ACC112 (cell line): ENCODE measurements around the gene PTH1R.

Experiments
- H2AFZ ChIP-seq: fragments of 200-600 bp; sonication (generic); one replicate; pipeline ENCODE4 v1.6.0; 2017; ENCODE audit warnings: antibody characterized with exemption, low read length; ENCODE audit not compliant: unreplicated experiment
- H3K27ac ChIP-seq: fragments of 200-600 bp; sonication (generic); 2 replicates; pipeline ENCODE4 v1.5.1; 2014; ENCODE audit warnings: low read depth, mild to moderate bottlenecking, antibody characterized with exemption, low read length, moderate library complexity
- H3K27me3 ChIP-seq: fragments of 200-600 bp; sonication (generic); 2 replicates; pipeline ENCODE4 v1.6.1; 2014; ENCODE audit warnings: mild to moderate bottlenecking, antibody characterized with exemption, low read length, moderate library complexity, mixed read lengths; ENCODE audit not compliant: insufficient read depth
- H3K36me3 ChIP-seq: fragments of 200-600 bp; sonication (generic); 2 replicates; pipeline ENCODE4 v1.6.1; 2016; ENCODE audit warnings: mild to moderate bottlenecking, antibody characterized with exemption, low read length, moderate library complexity, mixed read lengths; ENCODE audit not compliant: insufficient read depth
- H3K4me1 ChIP-seq: fragments of 200-600 bp; sonication (generic); one replicate; pipeline ENCODE4 v1.6.1; 2016; ENCODE audit warnings: low read length, mixed read lengths; ENCODE audit not compliant: insufficient read depth, unreplicated experiment, control insufficient read depth
- H3K4me3 ChIP-seq: fragments of 200-600 bp; sonication (generic); 2 replicates; pipeline ENCODE4 v1.5.1; 2014; ENCODE audit warnings: mild to moderate bottlenecking, low read depth, low read length
- H3K79me2 ChIP-seq: fragments of 200-600 bp; sonication (generic); one replicate; pipeline ENCODE4 v1.6.0; 2016; ENCODE audit warnings: low read length; ENCODE audit not compliant: control insufficient read depth, unreplicated experiment, insufficient read depth

The PTH1R gene

DNA sequence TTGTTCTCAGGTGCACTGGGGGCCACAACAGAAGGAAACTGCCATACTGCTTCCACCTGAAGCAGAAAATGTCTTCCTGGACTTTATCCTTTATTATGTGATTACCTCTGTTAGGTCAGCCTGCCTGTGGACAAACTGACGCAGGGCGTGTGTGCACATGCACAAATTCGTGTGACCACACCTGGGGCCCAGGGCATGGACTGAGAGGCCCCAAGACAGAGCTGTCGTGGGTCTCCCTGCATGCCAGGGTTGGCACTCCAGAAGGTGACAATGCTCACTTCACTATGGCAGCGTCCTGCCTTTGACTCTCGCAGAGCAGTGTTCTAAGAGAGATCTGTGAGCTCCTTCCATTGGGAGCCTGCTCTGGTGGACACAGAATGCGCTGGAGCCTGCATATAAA lies 64.6 kb downstream of the PTH1R start:
- no peaks in the 10 kb centered on the region for H3K27me3 ChIP-seq
- H2AFZ ChIP-seq, result no peak overlapping the region
- H3K79me2 ChIP-seq, result peaks cover 64% of the 10 kb centered on the region
- no peak overlapping the region for H3K4me3 ChIP-seq
- no peak overlapping the region for H3K27ac ChIP-seq
- peaks cover 23% of the 10 kb centered on the region for H3K4me1 ChIP-seq
- H3K36me3 ChIP-seq, result peaks cover 14% of the 10 kb centered on the region; the same call in 1 of the 2 replicates

DNA sequence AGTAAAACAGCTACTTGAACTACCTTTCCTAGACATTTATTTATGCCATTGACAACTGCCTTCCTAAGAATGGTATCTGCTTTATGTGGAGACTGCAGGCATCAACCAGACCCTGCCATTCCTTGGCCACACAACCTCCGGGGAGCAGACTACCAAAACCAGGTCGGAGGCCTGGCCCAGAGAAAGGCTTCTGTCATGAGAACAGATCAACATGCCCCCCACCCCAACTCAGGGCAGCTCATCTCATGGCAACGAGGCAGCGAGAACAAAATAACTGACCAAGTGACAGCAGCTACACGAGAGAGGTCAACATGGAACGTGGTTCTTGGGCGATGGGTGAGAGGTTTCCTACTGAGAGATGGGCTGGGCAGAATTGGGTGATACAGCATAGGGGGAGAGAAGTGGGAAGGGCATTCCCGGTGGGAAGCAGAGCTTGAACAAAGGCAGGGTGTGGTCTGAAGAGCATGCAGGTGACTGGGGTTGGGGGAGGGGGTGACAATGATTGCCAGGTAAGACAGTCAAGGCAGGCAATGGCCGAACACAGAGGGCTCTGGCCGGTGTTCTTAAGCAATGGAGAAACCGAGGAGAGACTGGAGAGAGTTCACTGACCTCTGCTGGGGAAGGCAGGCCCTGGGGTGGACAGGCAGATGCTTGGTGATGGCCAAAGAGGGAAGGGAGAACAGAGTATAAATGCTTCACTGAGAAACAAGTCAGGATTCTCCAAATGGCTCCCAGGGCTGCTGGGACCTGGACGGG lies 65.1 kb downstream of the PTH1R start:
- Histone ChIP-seq H3K27me3 (no peaks in the 10 kb centered on the region), H2AFZ (no peak overlapping the region), H3K27ac (no peak overlapping the region), H3K79me2 (peaks cover 64% of the 10 kb centered on the region), H3K4me3 (no peak overlapping the region), H3K4me1 (peaks cover 25% of the 10 kb centered on the region), H3K36me3 (peaks cover 14% of the 10 kb centered on the region; the same call in 1 of the 2 replicates)

DNA sequence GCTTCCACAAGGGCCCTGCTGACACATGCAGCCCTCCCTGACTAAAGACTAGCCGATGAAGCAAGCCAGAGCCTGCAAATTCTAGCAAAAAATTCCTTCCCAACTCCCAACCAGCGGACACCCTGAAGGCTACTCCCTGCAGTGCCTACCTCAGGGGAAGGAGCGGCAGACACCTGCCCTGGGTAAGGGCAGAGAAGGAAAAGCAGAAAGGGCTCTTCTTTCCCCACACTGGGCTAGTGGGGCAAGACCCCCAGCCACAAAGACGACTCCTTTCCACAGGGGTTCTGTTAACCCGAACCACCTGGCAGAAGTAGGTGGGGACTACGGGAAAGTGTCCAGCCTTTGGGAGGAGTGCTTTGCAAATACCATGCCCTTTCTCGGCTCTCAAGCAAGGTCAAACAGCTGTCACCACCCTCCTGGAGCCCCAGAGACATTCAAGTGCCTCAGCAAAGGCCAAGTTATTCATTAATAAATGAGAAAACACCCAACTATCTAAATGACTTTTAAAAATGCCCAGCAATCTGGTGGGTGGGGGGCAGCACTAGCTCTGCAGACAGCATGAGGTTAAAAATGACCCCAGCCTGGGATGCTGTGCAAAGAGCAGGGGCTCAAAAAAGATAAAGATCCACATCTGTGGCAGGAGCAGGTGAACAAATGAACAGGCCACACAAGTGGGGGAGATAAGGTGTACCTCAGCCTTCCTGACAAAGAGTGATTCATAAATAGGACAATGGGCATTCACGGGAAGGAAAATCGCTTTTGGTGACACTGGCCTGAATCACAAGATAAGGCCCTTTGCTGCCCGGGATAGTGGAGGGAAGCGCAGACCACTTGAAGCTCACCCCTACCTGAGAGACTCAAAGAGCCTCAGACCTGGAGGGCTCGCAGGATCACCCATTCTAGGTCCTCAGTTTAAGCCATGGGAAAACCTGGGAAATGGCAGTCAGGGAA lies 66.0 kb downstream of the PTH1R start:
- H3K27me3 ChIP-seq, result no peaks in the 10 kb centered on the region
- peaks cover 14% of the 10 kb centered on the region; the same call in 1 of the 2 replicates for H3K36me3 ChIP-seq
- peaks cover 33% of the 10 kb centered on the region for H3K4me1 ChIP-seq
- H3K4me3 ChIP-seq, result no peak overlapping the region
- H3K79me2 ChIP-seq, result peaks cover 73% of the 10 kb centered on the region
- H2AFZ ChIP-seq, result no peak overlapping the region
- H3K27ac ChIP-seq, result no peak overlapping the region

GRCh38 chr3:46944191-46944590 lies 66.7 kb downstream of the PTH1R start:
- no peaks in the 10 kb centered on the region for H3K27me3 ChIP-seq
- H3K4me3 ChIP-seq, result no peak overlapping the region
- no peak overlapping the region for H2AFZ ChIP-seq
- peaks cover 14% of the 10 kb centered on the region; the same call in 1 of the 2 replicates for H3K36me3 ChIP-seq
- peaks cover 40% of the 10 kb centered on the region for H3K4me1 ChIP-seq
- no peak overlapping the region for H3K27ac ChIP-seq
- peaks cover 79% of the 10 kb centered on the region for H3K79me2 ChIP-seq

GRCh38 chr3:46946416-46946815 lies 68.9 kb downstream of the PTH1R start:
- Histone ChIP-seq H3K4me1 (peaks cover 50% of the 10 kb centered on the region), H3K27ac (no peak overlapping the region), H3K27me3 (no peaks in the 10 kb centered on the region), H3K4me3 (no peak overlapping the region), H3K36me3 (peaks cover 7% of the 10 kb centered on the region; the same call in 1 of the 2 replicates), H2AFZ (no peak overlapping the region), H3K79me2 (peaks cover 89% of the 10 kb centered on the region)

GRCh38 chr3:46946856-46947545 lies 69.5 kb downstream of the PTH1R start:
- Histone ChIP-seq H2AFZ (no peak overlapping the region), H3K27me3 (no peaks in the 10 kb centered on the region), H3K79me2 (peaks cover 87% of the 10 kb centered on the region), H3K4me1 (peaks cover 50% of the 10 kb centered on the region), H3K4me3 (no peak overlapping the region), H3K27ac (no peak overlapping the region), H3K36me3 (peaks cover 7% of the 10 kb centered on the region; the same call in 1 of the 2 replicates)

DNA sequence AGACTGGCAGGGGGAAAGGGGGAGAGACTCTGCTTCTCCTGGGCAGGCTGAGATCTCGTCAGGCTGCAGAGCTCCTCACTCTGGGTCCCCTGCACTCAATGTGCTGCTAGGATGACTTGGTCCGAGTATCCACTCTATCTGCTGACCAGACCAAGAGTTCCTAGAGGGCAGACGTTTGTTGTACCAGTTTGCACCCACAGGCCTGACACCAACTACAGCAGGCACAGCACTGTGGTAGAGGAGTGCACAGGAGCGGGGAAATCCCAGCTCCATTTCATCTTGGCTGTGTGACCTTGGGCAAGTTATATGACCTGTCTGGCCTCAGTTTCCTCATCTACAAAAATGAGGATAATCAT lies 70.0 kb downstream of the PTH1R start:
- H3K27ac ChIP-seq, result no peak overlapping the region

GRCh38 chr3:46947981-46948791 lies 70.7 kb downstream of the PTH1R start:
- no peaks in the 10 kb centered on the region for H3K27me3 ChIP-seq
- H3K79me2 ChIP-seq, result peaks cover 86% of the 10 kb centered on the region
- no peak overlapping the region for H2AFZ ChIP-seq
- no peak overlapping the region for H3K4me3 ChIP-seq
- H3K27ac ChIP-seq, result no peak overlapping the region
- peaks cover 7% of the 10 kb centered on the region; the same call in 1 of the 2 replicates for H3K36me3 ChIP-seq
- H3K4me1 ChIP-seq, result peaks cover 50% of the 10 kb centered on the region

More for the DNA sequence above, 70.0 kb downstream of the PTH1R start:
- Histone ChIP-seq H3K4me1 (peaks cover 50% of the 10 kb centered on the region), H3K4me3 (no peak overlapping the region), H3K36me3 (peaks cover 7% of the 10 kb centered on the region; the same call in 1 of the 2 replicates), H3K79me2 (peaks cover 87% of the 10 kb centered on the region), H3K27me3 (no peaks in the 10 kb centered on the region), H2AFZ (no peak overlapping the region)

DNA sequence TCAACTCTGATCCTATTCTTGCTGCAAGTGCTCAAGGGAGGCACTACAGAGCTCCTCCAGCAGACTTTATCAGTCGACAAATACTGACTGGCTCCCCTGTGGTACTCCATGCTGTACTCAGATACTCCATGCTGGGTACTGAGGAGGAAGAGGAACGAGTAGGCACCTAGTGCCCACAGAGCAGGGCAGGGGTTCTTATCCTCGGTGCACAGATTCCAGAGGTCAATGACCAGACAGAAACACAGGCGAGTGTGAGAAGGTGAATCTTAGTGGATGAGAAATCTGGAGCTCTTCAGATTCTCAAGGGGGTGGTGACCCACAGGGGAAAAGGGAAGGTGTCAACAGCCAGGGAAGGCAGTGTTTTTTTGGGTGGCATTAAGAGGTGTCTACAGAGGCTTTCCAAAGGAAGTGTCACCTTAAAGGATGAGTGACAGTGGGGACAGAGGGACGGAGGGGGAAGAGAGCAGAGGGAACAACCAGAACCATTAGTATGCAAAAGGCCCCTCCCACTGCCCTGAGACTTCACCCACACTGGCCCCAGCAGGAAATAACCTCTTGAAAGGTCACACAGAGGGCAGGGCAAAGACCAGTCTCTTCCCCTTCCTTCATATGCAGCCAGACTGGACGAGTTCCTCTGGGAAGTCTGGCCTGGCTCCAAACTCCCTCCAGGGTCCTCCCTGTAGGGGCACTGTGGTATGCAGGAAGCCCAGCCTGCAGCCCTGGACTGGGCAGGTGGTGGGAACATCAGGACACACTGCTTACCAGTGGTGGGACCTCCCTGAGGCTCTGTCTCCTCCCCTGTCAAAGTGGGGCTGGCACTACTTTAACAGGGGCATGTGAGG lies 71.5 kb downstream of the PTH1R start:
- Histone ChIP-seq H3K36me3 (peaks cover 7% of the 10 kb centered on the region; the same call in 1 of the 2 replicates), H3K79me2 (peaks cover 86% of the 10 kb centered on the region), H3K27me3 (no peaks in the 10 kb centered on the region), H3K4me1 (peaks cover 41% of the 10 kb centered on the region), H3K4me3 (no peak overlapping the region), H3K27ac (no peak overlapping the region), H2AFZ (no peak overlapping the region)
